ENCODE data around the gene ZNF778.

ZNF778 gene

GRCh38 chr16:89268585-89268984, 51.1 kb downstream of the ZNF778 start:
- H3K4me1 ChIP-seq (ENCODE audit: insufficient read depth, low read length), result no peaks in the 10 kb centered on the region
- H3K4me3 ChIP-seq (ENCODE audit: low read length), result no peak overlapping the region
- H2AFZ ChIP-seq (ENCODE audit: low read depth, low read length), result no peak overlapping the region
- H3K9me3 ChIP-seq (ENCODE audit: low read length), result no peaks in the 10 kb centered on the region
- H3K27me3 ChIP-seq (ENCODE audit: insufficient read depth, low read length), result no peaks in the 10 kb centered on the region
- H3K36me3 ChIP-seq (ENCODE audit: insufficient read depth, low read length), result peaks cover 64% of the 10 kb centered on the region

GRCh38 chr16:89268987-89269735, 51.7 kb downstream of the ZNF778 start:
- H2AFZ ChIP-seq (ENCODE audit: low read depth, low read length), result no peak overlapping the region
- H3K9me3 ChIP-seq (ENCODE audit: low read length), result no peaks in the 10 kb centered on the region
- H3K4me1 ChIP-seq (ENCODE audit: insufficient read depth, low read length), result no peaks in the 10 kb centered on the region
- H3K36me3 ChIP-seq (ENCODE audit: insufficient read depth, low read length), result peaks cover 70% of the 10 kb centered on the region
- H3K27me3 ChIP-seq (ENCODE audit: insufficient read depth, low read length), result no peaks in the 10 kb centered on the region
- H3K4me3 ChIP-seq (ENCODE audit: low read length), result no peak overlapping the region

- no peak overlapping the region for H3K4me3 ChIP-seq (ENCODE audit: low read length)
- H3K36me3 ChIP-seq (ENCODE audit: insufficient read depth, low read length), result peaks cover 74% of the 10 kb centered on the region
- no peaks in the 10 kb centered on the region for H3K4me1 ChIP-seq (ENCODE audit: insufficient read depth, low read length)
- H2AFZ ChIP-seq (ENCODE audit: low read depth, low read length), result no peak overlapping the region
- no peaks in the 10 kb centered on the region for H3K9me3 ChIP-seq (ENCODE audit: low read length)
- no peaks in the 10 kb centered on the region for H3K27me3 ChIP-seq (ENCODE audit: insufficient read depth, low read length)
Measured at GRCh38 chr16:89269805-89270665, 52.5 kb downstream of the ZNF778 start.

- no peak overlapping the region for H3K4me3 ChIP-seq (ENCODE audit: low read length)
- H3K9me3 ChIP-seq (ENCODE audit: low read length), result no peaks in the 10 kb centered on the region
- H3K36me3 ChIP-seq (ENCODE audit: insufficient read depth, low read length), result peaks cover 74% of the 10 kb centered on the region
- no peak overlapping the region for H2AFZ ChIP-seq (ENCODE audit: low read depth, low read length)
- no peaks in the 10 kb centered on the region for H3K4me1 ChIP-seq (ENCODE audit: insufficient read depth, low read length)
- H3K27me3 ChIP-seq (ENCODE audit: insufficient read depth, low read length), result no peaks in the 10 kb centered on the region
Measured at GRCh38 chr16:89270666-89271345, 53.3 kb downstream of the ZNF778 start.

- H3K9me3 ChIP-seq (ENCODE audit: low read length), result no peaks in the 10 kb centered on the region
- H3K4me1 ChIP-seq (ENCODE audit: insufficient read depth, low read length), result no peaks in the 10 kb centered on the region
- H3K4me3 ChIP-seq (ENCODE audit: low read length), result no peak overlapping the region
- H3K27me3 ChIP-seq (ENCODE audit: insufficient read depth, low read length), result no peaks in the 10 kb centered on the region
- H3K36me3 ChIP-seq (ENCODE audit: insufficient read depth, low read length), result peaks cover 71% of the 10 kb centered on the region
- H2AFZ ChIP-seq (ENCODE audit: low read depth, low read length), result no peak overlapping the region
Measured at GRCh38 chr16:89272631-89273030, 55.1 kb downstream of the ZNF778 start.

- Histone ChIP-seq H3K4me3 (ENCODE audit: low read length) (no peak overlapping the region), H3K27me3 (ENCODE audit: insufficient read depth, low read length) (no peaks in the 10 kb centered on the region), H3K36me3 (ENCODE audit: insufficient read depth, low read length) (peaks cover 80% of the 10 kb centered on the region)
Measured at GRCh38 chr16:89273741-89274472, 56.4 kb downstream of the ZNF778 start.

GRCh38 chr16:89274561-89275283, 57.2 kb downstream of the ZNF778 start:
- H3K4me3 ChIP-seq (ENCODE audit: low read length), result no peak overlapping the region
- H3K27me3 ChIP-seq (ENCODE audit: insufficient read depth, low read length), result no peaks in the 10 kb centered on the region
- H3K36me3 ChIP-seq (ENCODE audit: insufficient read depth, low read length), result peaks cover 76% of the 10 kb centered on the region
- no peak overlapping the region for H2AFZ ChIP-seq (ENCODE audit: low read depth, low read length)
- H3K4me1 ChIP-seq (ENCODE audit: insufficient read depth, low read length), result no peaks in the 10 kb centered on the region
- H3K9me3 ChIP-seq (ENCODE audit: low read length), result no peaks in the 10 kb centered on the region

More at GRCh38 chr16:89273741-89274472, 56.4 kb downstream of the ZNF778 start:
- Histone ChIP-seq H3K9me3 (ENCODE audit: low read length) (no peaks in the 10 kb centered on the region), H2AFZ (ENCODE audit: low read depth, low read length) (no peak overlapping the region), H3K4me1 (ENCODE audit: insufficient read depth, low read length) (no peaks in the 10 kb centered on the region)

- H3K27me3 ChIP-seq (ENCODE audit: insufficient read depth, low read length), result no peaks in the 10 kb centered on the region
Measured at GRCh38 chr16:89275284-89275584, 57.7 kb downstream of the ZNF778 start.

GRCh38 chr16:89275837-89276720, 58.6 kb downstream of the ZNF778 start:
- Histone ChIP-seq H3K4me1 (ENCODE audit: insufficient read depth, low read length) (no peaks in the 10 kb centered on the region), H3K9me3 (ENCODE audit: low read length) (no peaks in the 10 kb centered on the region), H3K4me3 (ENCODE audit: low read length) (no peak overlapping the region), H2AFZ (ENCODE audit: low read depth, low read length) (no peak overlapping the region), H3K27me3 (ENCODE audit: insufficient read depth, low read length) (no peaks in the 10 kb centered on the region), H3K36me3 (ENCODE audit: insufficient read depth, low read length) (peaks cover 79% of the 10 kb centered on the region)

More at GRCh38 chr16:89275284-89275584, 57.7 kb downstream of the ZNF778 start:
- peaks cover 74% of the 10 kb centered on the region for H3K36me3 ChIP-seq (ENCODE audit: insufficient read depth, low read length)
- H3K4me1 ChIP-seq (ENCODE audit: insufficient read depth, low read length), result no peaks in the 10 kb centered on the region
- no peak overlapping the region for H2AFZ ChIP-seq (ENCODE audit: low read depth, low read length)
- no peaks in the 10 kb centered on the region for H3K9me3 ChIP-seq (ENCODE audit: low read length)
- H3K4me3 ChIP-seq (ENCODE audit: low read length), result no peak overlapping the region

- Histone ChIP-seq H3K4me1 (ENCODE audit: insufficient read depth, low read length) (no peaks in the 10 kb centered on the region), H3K4me3 (ENCODE audit: low read length) (no peak overlapping the region), H3K36me3 (ENCODE audit: insufficient read depth, low read length) (peaks cover 80% of the 10 kb centered on the region), H2AFZ (ENCODE audit: low read depth, low read length) (no peak overlapping the region), H3K27me3 (ENCODE audit: insufficient read depth, low read length) (no peaks in the 10 kb centered on the region), H3K9me3 (ENCODE audit: low read length) (peaks cover 2% of the 10 kb centered on the region)
Measured at GRCh38 chr16:89277049-89277448, 59.5 kb downstream of the ZNF778 start.

GRCh38 chr16:89277641-89278341, 60.3 kb downstream of the ZNF778 start:
- Histone ChIP-seq H3K4me1 (ENCODE audit: insufficient read depth, low read length) (no peaks in the 10 kb centered on the region), H2AFZ (ENCODE audit: low read depth, low read length) (no peak overlapping the region), H3K27me3 (ENCODE audit: insufficient read depth, low read length) (no peaks in the 10 kb centered on the region), H3K4me3 (ENCODE audit: low read length) (no peak overlapping the region), H3K9me3 (ENCODE audit: low read length) (peaks cover 2% of the 10 kb centered on the region), H3K36me3 (ENCODE audit: insufficient read depth, low read length) (peaks cover 81% of the 10 kb centered on the region)
